NCI-H345 (cell line): ENCODE data around the gene CSF2.

Experiments used
- DNase-seq: peaks from one replicate; lab custom pipeline; 2025; lab: John Stamatoyannopoulos, UW

The CSF2 gene

GRCh38 chr5:132067941-132068808 lies 5.4 kb upstream of the CSF2 start:
- DNase-seq: no peak

GRCh38 chr5:132069561-132069960 lies 4.0 kb upstream of the CSF2 start:
- DNase-seq: no peak

GRCh38 chr5:132069994-132070393 lies 3.6 kb upstream of the CSF2 start:
- no peak for DNase-seq

DNA sequence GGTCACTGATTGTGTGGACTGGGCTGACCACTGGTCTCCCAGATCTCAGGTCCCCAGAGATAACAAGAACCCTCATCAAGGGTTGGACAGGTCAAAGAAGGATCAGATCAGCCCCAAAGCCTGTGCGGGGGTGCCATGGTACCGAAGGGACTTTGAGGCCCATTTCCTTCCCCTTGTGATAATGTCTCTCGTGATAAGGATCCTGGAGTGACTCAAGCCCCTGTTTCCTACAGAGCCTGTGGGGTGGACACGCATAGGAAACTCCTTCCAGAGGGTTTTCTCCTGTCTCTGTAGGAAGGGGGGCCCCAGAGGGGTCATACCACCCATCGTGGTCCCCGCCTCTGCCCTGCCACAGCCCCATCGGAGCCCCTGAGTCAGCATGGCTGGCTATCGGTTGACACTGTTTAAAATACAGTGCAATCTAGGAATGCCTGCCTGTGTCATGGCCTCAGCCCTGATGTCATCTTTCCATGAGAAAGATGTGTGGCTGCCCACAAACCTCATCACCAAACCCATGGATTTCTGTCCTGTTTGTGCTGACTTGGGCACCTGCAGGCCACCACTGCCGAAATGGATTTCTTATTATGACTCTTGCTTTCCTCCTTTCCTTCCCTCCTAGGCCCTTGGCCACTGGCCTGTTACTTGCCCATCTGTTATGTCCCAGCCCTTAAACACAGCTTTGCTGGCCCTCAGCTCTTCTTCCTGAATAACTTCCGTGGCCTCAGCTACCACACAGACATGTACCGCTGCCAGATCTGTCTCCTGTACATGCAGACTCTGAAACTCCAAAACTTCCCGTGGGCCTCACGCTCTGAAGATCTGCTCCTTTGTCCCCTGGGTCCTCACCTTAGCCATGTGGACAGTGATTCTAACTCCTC lies 2.9 kb upstream of the CSF2 start:
- no peak for DNase-seq

GRCh38 chr5:132071338-132071707 lies 2.3 kb upstream of the CSF2 start:
- no peak for DNase-seq

DNA sequence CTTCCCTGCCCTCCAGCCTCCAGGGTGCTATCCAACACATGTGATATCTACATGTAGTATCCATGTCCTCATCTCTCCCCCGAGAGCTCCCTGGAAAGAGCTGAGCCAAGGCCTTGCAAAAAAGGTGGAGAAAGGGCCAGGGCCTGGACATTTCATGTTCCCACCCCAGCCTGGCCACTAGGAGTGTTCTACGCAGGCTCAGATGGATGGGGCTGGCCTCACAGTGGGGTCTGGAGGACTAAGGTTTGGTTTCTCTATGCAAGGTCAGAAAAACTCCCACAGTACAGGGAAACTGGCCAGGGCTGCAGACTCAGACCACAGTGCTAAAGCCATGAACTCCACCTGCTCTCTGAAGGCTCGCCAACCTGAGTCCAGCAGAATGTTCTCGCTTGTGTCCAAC lies 1.5 kb upstream of the CSF2 start:
- DNase-seq: no peak

- no peak for DNase-seq
Measured at GRCh38 chr5:132072528-132072927, 1.1 kb upstream of the CSF2 start.

- DNase-seq: no peak
Measured at GRCh38 chr5:132074091-132074771, 642 bp downstream of the CSF2 start.

- DNase-seq: no peak
Measured at GRCh38 chr5:132074772-132075718, 1.5 kb downstream of the CSF2 start.

GRCh38 chr5:132075719-132076077 lies 2.1 kb downstream of the CSF2 start:
- DNase-seq: no peak

- DNase-seq: no peak
Measured at GRCh38 chr5:132076202-132076830, 2.7 kb downstream of the CSF2 start.

DNA sequence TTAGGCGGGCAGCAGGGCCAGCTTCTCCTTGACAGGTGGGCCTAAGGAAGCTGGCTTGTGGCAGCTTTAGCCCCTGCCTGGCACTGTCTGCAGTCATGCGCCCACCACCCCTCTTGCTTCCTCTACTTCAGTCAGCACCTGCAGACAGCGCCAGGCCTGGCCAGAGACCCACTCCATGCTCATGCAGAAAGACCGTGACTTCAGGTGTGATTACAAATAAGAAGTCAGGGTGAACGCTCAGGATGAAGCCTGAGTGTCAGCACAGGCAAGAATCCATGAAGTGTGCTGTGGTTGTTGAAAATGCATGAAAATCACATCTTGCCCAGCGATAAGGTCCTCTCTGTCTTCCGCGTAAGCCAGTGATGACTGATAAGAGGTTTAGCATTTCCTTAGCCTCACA lies 3.4 kb downstream of the CSF2 start:
- DNase-seq: no peak

DNA sequence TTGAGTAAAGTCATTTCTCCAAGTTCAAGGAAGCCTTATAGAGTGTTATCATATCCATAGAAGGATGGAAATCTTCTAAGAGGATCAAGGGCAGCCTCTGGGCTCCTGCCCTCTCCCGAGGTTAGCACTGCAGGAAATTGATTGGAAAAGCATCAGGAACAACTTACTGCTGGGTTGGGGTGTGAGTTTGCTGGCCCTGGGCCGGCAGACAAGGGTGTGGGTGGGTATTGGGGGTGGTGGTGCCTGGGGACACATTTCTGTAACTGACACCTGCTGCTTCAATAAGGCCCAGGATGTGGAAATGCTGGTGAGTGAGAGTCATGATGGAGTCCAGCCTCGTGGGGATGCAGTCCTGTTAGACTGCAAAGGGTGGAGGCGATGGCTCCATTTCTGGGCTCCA lies 5.5 kb downstream of the CSF2 start:
- DNase-seq: no peak

DNA sequence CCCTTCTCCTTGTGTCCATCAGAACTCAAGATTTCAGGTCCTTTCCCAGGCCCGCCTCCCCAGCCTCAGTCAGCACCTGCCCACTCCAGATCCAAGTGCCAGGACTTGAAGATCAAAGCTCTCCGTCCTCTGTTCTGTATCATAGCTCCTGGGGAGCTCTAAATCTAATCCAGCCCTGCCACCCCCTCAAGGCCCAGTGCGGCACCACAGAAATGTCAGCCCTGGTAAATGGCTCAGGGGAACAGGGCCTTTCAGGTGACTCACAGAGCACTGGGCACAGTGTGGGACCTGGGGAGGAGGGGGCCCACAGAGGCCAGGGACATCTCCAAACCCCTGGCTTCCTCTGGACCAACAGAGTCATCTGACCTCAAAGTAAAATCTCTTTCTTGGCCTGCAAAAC lies 6.0 kb downstream of the CSF2 start:
- no peak for DNase-seq

DNA sequence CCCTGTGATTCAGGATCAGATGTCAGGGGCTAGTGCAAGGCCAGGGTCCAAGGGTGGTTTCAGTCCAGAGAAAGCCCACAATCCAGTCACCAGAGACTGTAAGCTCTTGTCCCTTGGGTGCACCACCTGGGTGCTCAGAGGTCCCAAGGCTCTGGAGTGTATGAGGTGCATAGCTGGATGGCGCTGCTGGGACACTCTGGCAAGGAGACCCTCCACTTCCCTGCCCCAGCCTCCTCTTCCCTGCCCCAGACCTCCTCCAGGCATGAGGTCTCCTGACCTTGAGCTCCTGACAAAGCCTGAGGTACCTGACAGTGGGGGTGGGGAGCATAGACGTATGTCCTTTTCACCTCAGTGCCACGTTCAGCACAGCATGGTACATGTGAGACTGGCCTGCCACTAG lies 7.0 kb downstream of the CSF2 start:
- no peak for DNase-seq

- no peak for DNase-seq
Measured at GRCh38 chr5:132081458-132081857, 7.9 kb downstream of the CSF2 start.

DNA sequence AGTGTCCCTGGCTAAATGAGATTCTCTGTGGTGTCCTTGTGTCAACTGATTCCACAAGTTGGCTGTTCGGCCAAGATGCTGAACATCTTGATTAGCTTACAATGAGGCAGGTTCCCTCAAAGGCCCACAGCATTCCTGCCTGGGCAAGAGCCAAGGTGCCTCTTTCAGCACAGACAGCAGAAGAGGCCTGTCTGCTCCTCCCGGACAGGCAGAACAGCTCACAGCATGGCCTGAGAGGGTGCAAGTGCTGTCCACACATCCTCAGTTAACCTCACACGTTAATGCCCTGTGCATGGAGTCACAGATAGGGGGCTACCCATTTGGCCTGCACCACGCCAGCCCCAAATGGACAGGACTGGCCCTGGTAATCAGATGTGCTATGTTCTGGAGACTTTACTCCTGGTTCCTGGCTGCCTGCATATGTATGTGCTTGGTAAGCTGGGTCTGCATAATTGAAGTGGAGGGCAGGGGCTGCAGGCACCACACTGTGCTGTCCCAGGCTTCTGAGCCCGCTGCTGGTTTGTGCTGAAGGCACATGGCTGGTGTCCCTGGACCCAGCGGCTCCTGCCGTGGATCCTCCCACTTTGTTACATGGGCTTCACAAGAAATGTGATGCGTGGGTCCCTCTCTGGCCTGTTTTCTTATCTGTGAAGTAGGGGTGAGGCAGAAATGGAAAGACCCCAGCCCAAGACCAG lies 8.9 kb downstream of the CSF2 start:
- no peak for DNase-seq

DNA sequence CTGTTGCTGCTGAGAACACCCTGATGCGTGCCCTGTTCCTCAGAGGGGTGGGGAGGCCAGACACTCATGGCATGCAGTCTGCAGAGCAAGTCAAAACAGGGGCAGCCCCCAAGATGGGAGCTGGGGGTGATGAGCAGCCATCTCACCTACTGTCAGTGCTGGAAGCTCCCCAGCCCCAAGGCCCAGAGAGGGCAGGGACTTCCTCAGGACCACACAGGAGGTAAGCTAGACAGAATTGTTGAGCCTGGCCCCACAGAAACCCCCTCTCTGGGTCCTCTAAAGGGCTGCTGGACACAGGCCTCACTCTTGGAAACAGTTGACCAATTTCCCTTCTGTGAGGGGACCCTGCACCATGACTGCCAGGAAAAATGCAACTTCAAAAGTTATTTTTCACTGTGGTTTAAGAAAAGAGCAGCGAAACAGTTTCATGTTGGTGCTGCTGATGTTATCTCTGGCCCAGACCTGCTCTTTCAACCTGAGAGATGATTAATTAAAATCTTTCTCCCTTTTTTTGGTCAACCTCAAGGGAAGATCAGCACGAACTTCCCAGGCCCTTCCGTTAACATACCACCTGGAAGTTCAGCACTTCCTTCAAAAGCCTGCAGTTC lies 9.6 kb downstream of the CSF2 start:
- DNase-seq: no peak

GRCh38 chr5:132085686-132086085 lies 12.1 kb downstream of the CSF2 start:
- DNase-seq: no peak

GRCh38 chr5:132086277-132086794 lies 12.7 kb downstream of the CSF2 start:
- no peak for DNase-seq
